Adrenal gland (tissue), 12 donors: ENCODE data around the gene GPNMB. TPM values are rescaled to one million over a fixed set of nuclear protein-coding genes. Genes with fewer than 3 reads are reported as not detected.

ENCODE experiments used
- DNase-seq, 7 donors: peaks; one replicate each; pipeline ENCODE4 v3.0.0-alpha.2; 2019 to 2020
- H3K27ac ChIP-seq, 5 donors: fragments of 200-600 bp; sonication (generic) in 4 of 5; 1 replicate in 3 of 5; 2 replicates in 2 of 5; pipeline versions ENCODE4 v1.5.1 to v1.8.0; 2016 to 2020; ENCODE audit warnings: mild to moderate bottlenecking in 1 of 5
- H3K27me3 ChIP-seq: fragments of 200-600 bp; 2 replicates; pipeline ENCODE4 v1.8.0; 2021
- H3K36me3 ChIP-seq, 2 donors: fragments of 200-600 bp; replicated peaks in 1 of 2; 1 replicate in 1 of 2; 2 replicates in 1 of 2; pipeline versions ENCODE4 v1.5.1 to v1.8.0; 2018 to 2022
- H3K4me1 ChIP-seq, 2 donors: fragments of 200-600 bp; replicated peaks in 1 of 2; 1 replicate in 1 of 2; 2 replicates in 1 of 2; pipeline versions ENCODE4 v1.5.1 to v1.8.0; 2018 to 2021
- H3K4me3 ChIP-seq, 4 donors: fragments of 200-600 bp; sonication (generic) in 3 of 4; one replicate each; pipeline ENCODE4 v1.5.1; 2016 to 2018
- H3K9me3 ChIP-seq, 3 donors: fragments of 200-600 bp; sonication (generic) in 1 of 3; replicated peaks in 1 of 3; 1 replicate in 2 of 3; 2 replicates in 1 of 3; pipeline versions ENCODE4 v1.5.1 to v1.8.0; 2016 to 2021
- CTCF ChIP-seq, 6 experiments: fragments of 450-650 bp in 4 of 6; fragments of 200-600 bp in 2 of 6; sonication (generic) in 1 of 6; IDR thresholded peaks; 1 replicate in 5 of 6; 2 replicates in 1 of 6; pipeline versions ENCODE4 v1.5.1 to v1.8.0; 2016 to 2021; ENCODE audit warnings: antibody characterized with exemption in 6 of 6, mild to moderate bottlenecking in 2 of 6, moderate library complexity in 1 of 6
- POLR2A ChIP-seq, 2 donors: fragments of 450-650 bp; IDR thresholded peaks; one replicate each; pipeline ENCODE4 v1.6.1; 2017; ENCODE audit warnings: antibody characterized with exemption in 2 of 2, mild to moderate bottlenecking in 2 of 2, moderate library complexity in 1 of 2
- WGBS, 4 donors: extraction: QIAGEN DNeasy Blood & Tissue Kit in 2 of 4; methylation state at CpG; one replicate each; pipeline versions ENCODE4 v1.1.5 to v1.1.7; 2013 to 2017; 5-methylcytosine and 5-hydroxymethylcytosine counted together
- intact Hi-C, 2 donors: fragments of 100-400 bp; cut with DNase I; formaldehyde crosslinking; loops; one replicate each; pipeline versions ENCODE4 v1.14.1 to v1.15.0; 2022 to 2023
- polyA plus RNA-seq, 3 donors: library from polyadenylated mRNA; stranded (reverse); fragments of 200-250 nt in 2 of 3; fragments of 350-450 nt in 1 of 3; fragmentation: Illumina TruSeq in 1 of 3; extraction: RNeasy Lipid Tissue Mini Kit (QIAGEN cat#74804) in 1 of 3; gene quantifications; one replicate each; pipeline ENCODE4 v1.2.3, GENCODE V29; 2013 to 2014
- total RNA-seq, 9 donors: library from RNA; depleted of rRNA in 4 of 9; stranded (reverse); fragments of >200 nt in 4 of 9; fragments of 120-200 nt in 1 of 9; fragmentation: NEBNext Ultra II Directional in 1 of 9; extraction: Animal tissue kit (Norgen Biotek cat#: 25700) in 1 of 9; gene quantifications; one replicate each; pipeline versions ENCODE4 v1.1.0 to v1.2.4, GENCODE V29; 2013 to 2023
- donor health status: healthy with polysubstance abuse.
- donor health status: Bipolar disorder and iron deficiency.
- donor health status: DM: yes; HTN: yes; CAD: no.
- donor health status: DM: no; HTN: no; CAD: no.
- donor health status: DM: no; HTN: no; CAD: no.
- donor health status: DM: yes; HTN: yes; CAD: no.

The GPNMB gene
- total and polyA plus RNA-seq, 12 donors, result 14.0 to 92.3 (median 35.1) TPM

GRCh38 chr7:23208316-23208715, 38.3 kb upstream of the GPNMB start:
- H3K36me3 ChIP-seq, result no peaks in the 10 kb centered on the region
- 68 to 72% (median 70%) methylated on average over 4 of the region's 4 CpGs for WGBS, 4 donors
- TF ChIP-seq CTCF (IDR thresholded peaks at IDR 0.05) (no peak), POLR2A (IDR thresholded peaks at IDR 0.05) (no peak)
- H3K27me3 ChIP-seq, result no peaks in the 10 kb centered on the region
- peaks cover 0 to 4% of the 10 kb centered on the region in 2 donors for H3K4me1 ChIP-seq
- intact Hi-C loops, result no loop called here
- H3K9me3 ChIP-seq, result no peaks in the 10 kb centered on the region
- no peak overlapping the region for H3K27ac ChIP-seq
- no peak for DNase-seq
- no peak overlapping the region for H3K4me3 ChIP-seq

- peak in 1 of 7 donors; percentile 7 for DNase-seq
- peaks cover 0 to 4% of the 10 kb centered on the region in 2 donors for H3K4me1 ChIP-seq
- intact Hi-C loops, result no loop called here
- H3K9me3 ChIP-seq, result no peaks in the 10 kb centered on the region
- no peaks in the 10 kb centered on the region for H3K27me3 ChIP-seq
- WGBS, 4 donors, result 60 to 72% (median 63%) methylated on average over 2 of the region's 2 CpGs
- no peak overlapping the region for H3K4me3 ChIP-seq
- no peak overlapping the region for H3K27ac ChIP-seq
- no peak for TF ChIP-seq POLR2A (IDR thresholded peaks at IDR 0.05)
- TF ChIP-seq CTCF (IDR thresholded peaks at IDR 0.05), result no peak
- H3K36me3 ChIP-seq, result no peaks in the 10 kb centered on the region
Measured at GRCh38 chr7:23210506-23210905, 36.1 kb upstream of the GPNMB start.

GRCh38 chr7:23211589-23211988, 35.0 kb upstream of the GPNMB start:
- 71 to 77% (median 72%) methylated on average over 7 to 11 of the region's 11 CpGs for WGBS, 4 donors
- no peak for DNase-seq

GRCh38 chr7:23212395-23212794, 34.2 kb upstream of the GPNMB start:
- intact Hi-C loops, result no loop called here
- WGBS, 4 donors, result 78 to 91% (median 83%) methylated on average over 2 of the region's 2 CpGs

More at GRCh38 chr7:23211589-23211988, 35.0 kb upstream of the GPNMB start:
- H3K4me1 ChIP-seq, result peaks cover 0 to 4% of the 10 kb centered on the region in 2 donors
- no peak overlapping the region for H3K27ac ChIP-seq
- no peaks in the 10 kb centered on the region for H3K9me3 ChIP-seq
- no peaks in the 10 kb centered on the region for H3K27me3 ChIP-seq
- no peak overlapping the region for H3K4me3 ChIP-seq
- no peaks in the 10 kb centered on the region for H3K36me3 ChIP-seq
- intact Hi-C loops, result no loop called here
- TF ChIP-seq CTCF (IDR thresholded peaks at IDR 0.05) (no peak), POLR2A (IDR thresholded peaks at IDR 0.05) (no peak)

More at GRCh38 chr7:23212395-23212794, 34.2 kb upstream of the GPNMB start:
- Histone ChIP-seq H3K36me3 (no peaks in the 10 kb centered on the region), H3K9me3 (no peaks in the 10 kb centered on the region), H3K4me1 (peaks cover 0 to 4% of the 10 kb centered on the region in 2 donors), H3K4me3 (no peak overlapping the region), H3K27ac (no peak overlapping the region), H3K27me3 (no peaks in the 10 kb centered on the region)
- no peak for DNase-seq
- no peak for TF ChIP-seq CTCF (IDR thresholded peaks at IDR 0.05)
- no peak for TF ChIP-seq POLR2A (IDR thresholded peaks at IDR 0.05)
